Sciatic nerve (tissue), 2 donors: ENCODE data around the gene ACYP2. TPM values are rescaled to one million over a fixed set of nuclear protein-coding genes. Genes with fewer than 3 reads are reported as not detected.
A peak's percentile ranks its signal among the peaks of the same experiment; 100 is the strongest.

Experiments
- ATAC-seq: fragments of 200-7000 bp; cut with Tn5 transposase; one replicate; pipeline ENCODE4 v1.9.1; 2020; ENCODE audit warnings: mild to moderate bottlenecking, moderate library complexity
- DNase-seq: peaks from one replicate; pipeline ENCODE4 v3.0.0-alpha.2; 2020; ENCODE audit warnings: low spot score
- intact Hi-C: fragments of 100-400 bp; cut with DNase I; formaldehyde crosslinking; loops from one replicate; pipeline ENCODE4 v1.14.2; 2022
- total RNA-seq: library from RNA; stranded (reverse); fragmentation: NEBNext Ultra II Directional; extraction: Animal tissue kit (Norgen Biotek cat#: 25700); gene quantifications from one replicate; pipeline ENCODE4 v1.2.1, GENCODE V29; 2021
- donor health status: DM: no; HTN: no; CAD: no.
- donor health status: DM: no; HTN: no; CAD: no.

The ACYP2 gene
- total RNA-seq, 1 donor from 2014 or later: 19.7 TPM

DNA sequence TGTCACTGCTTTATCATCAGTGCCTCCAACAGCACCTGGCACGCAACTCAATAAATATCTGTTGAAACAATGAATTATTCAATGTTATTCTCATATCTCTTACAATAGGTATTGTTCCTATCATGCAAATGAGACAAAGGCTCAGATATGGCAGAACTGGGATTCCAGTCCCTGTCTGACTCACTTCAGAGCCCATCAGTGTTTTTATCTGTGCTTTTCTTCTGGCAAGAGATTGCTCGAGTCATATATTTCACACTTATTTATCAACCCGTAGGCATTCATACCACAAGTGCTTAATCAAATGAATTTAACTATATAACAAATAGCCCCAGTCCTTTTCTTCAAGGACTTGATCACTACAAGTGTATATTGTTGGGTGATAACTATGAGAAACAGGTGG lies 217.0 kb downstream of the ACYP2 start:
- ATAC-seq: no peak
- intact Hi-C loops: no loop called here
- no peak for DNase-seq

DNA sequence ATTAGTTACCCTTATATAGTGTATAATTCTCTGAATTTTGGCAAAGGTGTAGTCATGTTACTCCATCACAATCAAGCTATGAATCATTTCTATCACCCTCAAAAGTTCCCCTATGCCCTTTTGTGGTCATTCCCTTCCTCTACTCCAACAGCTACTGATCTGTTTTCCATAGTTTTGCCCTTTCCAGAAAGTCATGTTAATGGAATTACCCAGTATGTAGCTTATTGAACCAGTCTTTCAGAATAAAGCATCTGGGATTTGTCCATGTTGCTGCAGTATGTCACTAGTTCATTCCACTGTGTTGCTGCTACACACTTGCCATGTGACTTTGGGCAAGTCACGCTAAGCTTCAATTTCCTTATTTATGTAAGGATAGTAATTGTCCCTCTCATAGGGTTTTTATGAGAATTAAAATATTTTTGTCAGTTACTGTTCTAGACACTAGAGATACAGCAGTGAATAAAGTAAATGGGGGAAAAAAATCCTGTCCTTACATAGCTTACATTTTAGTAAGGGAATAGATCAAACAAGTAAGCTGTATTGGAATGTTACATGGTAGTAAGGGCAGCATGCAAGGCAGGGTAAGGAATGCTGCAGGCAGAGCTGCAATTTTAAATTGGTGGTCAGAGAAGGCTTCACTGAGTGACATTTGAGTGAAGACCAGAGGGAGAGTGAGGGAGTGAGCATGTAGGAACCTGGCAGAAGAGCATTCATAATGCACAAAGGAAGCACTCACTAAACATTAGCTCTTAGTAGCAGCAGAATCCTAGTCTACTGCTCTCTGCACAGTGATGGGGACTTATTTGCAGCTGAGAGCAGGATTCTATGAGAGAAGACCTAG lies 220.9 kb downstream of the ACYP2 start:
- DNase-seq (no peak), ATAC-seq (peak; percentile 51)
- intact Hi-C loops: no loop called here

DNA sequence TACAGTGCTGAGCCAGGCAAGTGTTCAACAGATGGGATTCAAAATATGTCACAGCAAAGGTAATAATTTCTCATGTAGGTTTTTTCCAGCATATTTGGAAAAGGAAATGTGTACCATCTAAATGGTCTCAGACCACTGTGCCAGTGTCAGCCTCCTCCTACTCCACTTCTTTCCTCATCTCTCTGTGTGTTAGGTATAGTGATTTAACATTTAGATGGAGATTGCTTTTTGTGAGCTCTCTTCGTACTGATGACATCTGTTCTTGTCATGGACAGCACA lies 221.5 kb downstream of the ACYP2 start:
- intact Hi-C loops: no loop called here
- ATAC-seq (no peak), DNase-seq (no peak)

DNA sequence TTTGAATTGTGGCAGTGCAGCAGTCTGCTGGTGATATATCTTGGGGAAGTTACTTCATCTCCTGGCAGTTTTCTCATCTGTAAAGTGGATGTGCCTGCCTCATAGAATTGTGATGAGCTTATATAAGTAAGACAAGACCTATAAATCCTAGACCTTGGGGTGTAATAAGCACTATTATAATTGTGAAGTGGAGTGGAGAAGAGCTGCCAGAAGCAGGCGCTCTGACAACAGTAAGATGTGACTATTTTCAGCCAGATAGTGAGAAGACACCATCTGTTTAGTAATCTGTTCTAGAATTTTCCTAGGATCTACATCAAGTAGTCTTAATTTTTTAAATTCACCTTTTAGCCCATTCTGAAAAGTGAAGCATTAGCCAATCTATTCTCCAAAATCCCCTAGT lies 226.2 kb downstream of the ACYP2 start:
- ATAC-seq (no peak), DNase-seq (no peak)
- intact Hi-C loops: no loop called here

DNA sequence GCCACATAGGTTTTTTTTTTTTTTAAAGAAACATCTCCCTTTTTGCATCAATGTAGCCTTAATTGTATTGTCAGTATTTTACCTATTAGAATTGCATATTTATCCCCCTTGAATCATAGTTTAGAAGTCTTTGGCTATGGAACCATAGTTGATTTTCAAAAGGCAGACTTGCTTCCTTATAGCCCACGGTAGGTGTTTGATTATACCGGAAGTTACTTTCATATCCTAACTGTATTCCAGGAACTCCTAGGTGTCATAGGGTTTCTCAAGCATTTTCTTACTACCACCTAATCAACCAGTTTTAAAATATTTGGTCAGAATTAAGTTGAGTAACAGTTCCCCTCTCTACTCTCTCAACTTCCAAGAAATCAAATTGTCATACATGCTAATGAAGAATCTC lies 227.2 kb downstream of the ACYP2 start:
- DNase-seq: no peak
- intact Hi-C loops: no loop called here
- no peak for ATAC-seq

DNA sequence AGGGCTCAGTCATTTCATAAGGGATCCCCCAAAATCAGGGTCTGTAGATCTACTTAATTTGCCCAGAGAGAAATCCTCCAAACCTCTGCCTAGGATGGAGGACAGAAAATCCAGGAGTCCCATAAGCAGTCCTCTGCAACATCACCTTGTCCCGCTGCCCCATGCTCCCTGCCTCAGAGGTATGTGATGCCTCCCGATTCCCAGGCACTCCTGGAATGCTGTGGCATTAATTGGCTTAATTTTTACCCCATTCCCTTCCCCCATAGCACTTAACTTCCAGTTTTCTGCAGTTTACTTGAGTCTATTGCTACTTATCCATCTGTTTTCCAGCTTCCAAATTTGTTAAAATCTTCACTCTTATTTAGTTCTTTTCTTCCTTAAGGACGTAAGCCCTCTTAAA lies 232.2 kb downstream of the ACYP2 start:
- intact Hi-C loops: no loop called here
- DNase-seq (no peak), ATAC-seq (no peak)

DNA sequence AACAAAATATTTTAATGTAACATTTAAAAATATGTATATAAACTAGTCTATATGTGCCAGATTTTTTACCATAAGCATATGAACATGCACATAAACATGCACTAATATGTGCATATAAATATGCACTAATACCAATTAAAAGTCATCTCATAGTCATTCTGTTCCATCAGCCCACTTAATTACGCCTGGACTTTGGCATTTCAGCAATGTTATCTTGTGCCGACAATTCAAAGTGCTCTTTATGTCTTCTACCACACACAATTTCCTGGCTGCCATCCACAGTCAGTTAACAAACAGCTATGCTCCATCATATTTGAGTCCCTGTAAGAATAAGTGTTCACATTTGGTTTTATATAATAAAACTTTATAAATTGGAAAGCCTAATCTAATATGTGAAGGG lies 233.2 kb downstream of the ACYP2 start:
- ATAC-seq (no peak), DNase-seq (no peak)
- intact Hi-C loops: no loop called here

DNA sequence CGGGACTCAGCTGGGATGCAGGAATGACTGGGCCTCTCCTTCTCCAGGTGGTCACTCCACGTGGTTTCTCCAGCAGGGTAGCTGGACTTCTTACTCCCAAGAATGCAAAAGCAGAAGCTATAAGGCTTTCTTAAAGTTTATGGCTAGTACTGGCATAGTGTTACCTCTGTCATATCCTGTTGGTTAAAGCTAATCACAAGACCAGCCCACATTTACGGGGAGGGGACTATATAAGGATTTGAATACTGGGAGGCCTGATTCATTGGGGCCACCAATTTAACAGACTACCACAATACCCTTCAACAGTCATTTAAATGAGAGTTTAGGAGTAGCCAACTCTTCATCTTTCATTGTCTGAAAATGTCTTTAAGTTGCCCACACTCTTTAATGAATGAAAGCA lies 235.0 kb downstream of the ACYP2 start:
- DNase-seq (no peak), ATAC-seq (no peak)
- intact Hi-C loops: no loop called here

DNA sequence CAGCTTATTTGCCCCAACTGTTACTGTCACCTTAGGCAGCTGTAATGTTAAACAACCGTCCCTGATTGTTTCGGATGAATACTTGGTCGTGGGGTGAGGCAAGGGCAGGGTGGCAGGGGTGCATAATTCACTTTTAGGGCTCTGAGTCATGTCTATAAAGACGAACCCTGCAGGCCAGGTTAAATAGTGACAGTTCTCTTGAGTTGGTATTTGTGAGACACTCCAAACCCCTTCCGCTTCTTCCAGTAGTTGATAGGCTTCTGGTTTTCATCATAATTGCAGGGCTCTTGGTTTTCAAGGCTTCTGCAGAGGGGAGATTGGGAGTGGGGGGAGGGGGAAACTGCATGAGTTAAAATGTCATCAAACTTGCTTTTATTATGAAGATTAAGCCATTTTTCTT lies 237.8 kb downstream of the ACYP2 start:
- intact Hi-C loops: no loop called here
- ATAC-seq: no peak
- DNase-seq: no peak

Other genes with a start within 250 kb of the ACYP2 start
- 42.2 TPM for gene PSME4, start 144.6 kb upstream of the ACYP2 start, total RNA-seq
- gene TSPYL6, start 140.6 kb downstream of the ACYP2 start, total RNA-seq: 0.13 TPM